Tibial nerve (tissue), 4 donors: ENCODE data around the gene PDGFRA. TPM values are rescaled to one million over a fixed set of nuclear protein-coding genes. Genes with fewer than 3 reads are reported as not detected.

Experiments used
- DNase-seq, 2 donors: peaks; one replicate each; pipeline ENCODE4 v3.0.0-alpha.2; 2019; ENCODE audit warnings: low spot score in 2 of 2
- H3K27ac ChIP-seq, 4 donors: fragments of 200-600 bp; sonication (generic) in 3 of 4; one replicate each; pipeline ENCODE4 v1.5.1; 2017 to 2019; ENCODE audit warnings: mild to moderate bottlenecking in 1 of 4
- H3K27me3 ChIP-seq, 2 donors: fragments of 200-600 bp; sonication (generic) in 1 of 2; one replicate each; pipeline versions ENCODE4 v1.5.1 to v1.6.0; 2017 to 2019
- H3K36me3 ChIP-seq, 3 donors: fragments of 200-600 bp; sonication (generic); one replicate each; pipeline ENCODE4 v1.5.1; 2018 to 2019
- H3K4me1 ChIP-seq, 4 donors: fragments of 200-600 bp; sonication (generic) in 3 of 4; one replicate each; pipeline ENCODE4 v1.5.1; 2017 to 2019
- H3K4me3 ChIP-seq, 4 donors: fragments of 200-600 bp; sonication (generic) in 3 of 4; one replicate each; pipeline ENCODE4 v1.5.1; 2017 to 2019; ENCODE audit warnings: mild to moderate bottlenecking in 1 of 4, moderate library complexity in 1 of 4
- H3K9me3 ChIP-seq, 4 donors: fragments of 200-600 bp; sonication (generic) in 3 of 4; one replicate each; pipeline ENCODE4 v1.5.1; 2017 to 2019
- EP300 ChIP-seq, 2 donors: sonication (generic); formaldehyde crosslinking; IDR thresholded peaks; one replicate each; pipeline ENCODE4 v1.6.1; 2017; ENCODE audit warnings: antibody characterized with exemption in 2 of 2, mild to moderate bottlenecking in 1 of 2
- POLR2A ChIP-seq, 2 donors: fragments of 450-650 bp; IDR thresholded peaks; one replicate each; pipeline ENCODE4 v1.6.1; 2017; ENCODE audit warnings: antibody characterized with exemption in 2 of 2, mild to moderate bottlenecking in 2 of 2, moderate library complexity in 2 of 2
- WGBS, 2 donors: methylation state at CpG; one replicate each; pipeline ENCODE4 v1.1.5; 2018; 5-methylcytosine and 5-hydroxymethylcytosine counted together
- total RNA-seq, 4 donors: library from RNA; depleted of rRNA; stranded (reverse); fragments of >200 nt; gene quantifications; one replicate each; pipeline ENCODE4 v1.1.0, GENCODE V29; 2016
- TF ChIP-seq, protein P1 (sequence below), 5 experiments: fragments of 200-600 bp in 3 of 5; fragments of 450-650 bp in 2 of 5; sonication (generic) in 3 of 5; IDR thresholded peaks; one replicate each; pipeline ENCODE4 v1.5.1; 2016 to 2019; ENCODE audit warnings: antibody characterized with exemption in 5 of 5, mild to moderate bottlenecking in 3 of 5, moderate library complexity in 2 of 5

The PDGFRA gene
- total RNA-seq = 100 to 1,000 TPM in 1 of 4 donors, 10 to 100 TPM in 3; 80.4 to 103 (median 89.4) TPM

DNA sequence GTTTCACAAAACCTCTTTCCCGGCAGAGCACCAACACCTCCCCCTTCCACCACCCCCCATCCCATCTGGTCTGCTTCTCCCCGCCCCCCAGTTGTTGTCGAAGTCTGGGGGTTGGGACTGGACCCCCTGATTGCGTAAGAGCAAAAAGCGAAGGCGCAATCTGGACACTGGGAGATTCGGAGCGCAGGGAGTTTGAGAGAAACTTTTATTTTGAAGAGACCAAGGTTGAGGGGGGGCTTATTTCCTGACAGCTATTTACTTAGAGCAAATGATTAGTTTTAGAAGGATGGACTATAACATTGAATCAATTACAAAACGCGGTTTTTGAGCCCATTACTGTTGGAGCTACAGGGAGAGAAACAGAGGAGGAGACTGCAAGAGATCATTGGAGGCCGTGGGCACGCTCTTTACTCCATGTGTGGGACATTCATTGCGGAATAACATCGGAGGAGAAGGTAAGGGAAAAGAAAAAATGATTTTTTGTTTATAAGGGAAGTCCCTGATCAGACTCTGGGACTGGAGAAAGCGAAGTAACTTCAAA lies at the start of gene PDGFRA:
Gene PDGFRA, plus strand, starts transcription at position 333 of the 541 bp plus-strand sequence. CDS start 29,476 bp downstream, outside the sequence.
- TF ChIP-seq, protein P1, sequence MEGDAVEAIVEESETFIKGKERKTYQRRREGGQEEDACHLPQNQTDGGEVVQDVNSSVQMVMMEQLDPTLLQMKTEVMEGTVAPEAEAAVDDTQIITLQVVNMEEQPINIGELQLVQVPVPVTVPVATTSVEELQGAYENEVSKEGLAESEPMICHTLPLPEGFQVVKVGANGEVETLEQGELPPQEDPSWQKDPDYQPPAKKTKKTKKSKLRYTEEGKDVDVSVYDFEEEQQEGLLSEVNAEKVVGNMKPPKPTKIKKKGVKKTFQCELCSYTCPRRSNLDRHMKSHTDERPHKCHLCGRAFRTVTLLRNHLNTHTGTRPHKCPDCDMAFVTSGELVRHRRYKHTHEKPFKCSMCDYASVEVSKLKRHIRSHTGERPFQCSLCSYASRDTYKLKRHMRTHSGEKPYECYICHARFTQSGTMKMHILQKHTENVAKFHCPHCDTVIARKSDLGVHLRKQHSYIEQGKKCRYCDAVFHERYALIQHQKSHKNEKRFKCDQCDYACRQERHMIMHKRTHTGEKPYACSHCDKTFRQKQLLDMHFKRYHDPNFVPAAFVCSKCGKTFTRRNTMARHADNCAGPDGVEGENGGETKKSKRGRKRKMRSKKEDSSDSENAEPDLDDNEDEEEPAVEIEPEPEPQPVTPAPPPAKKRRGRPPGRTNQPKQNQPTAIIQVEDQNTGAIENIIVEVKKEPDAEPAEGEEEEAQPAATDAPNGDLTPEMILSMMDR (IDR thresholded peaks at IDR 0.05) = no peak
- TF ChIP-seq EP300 (IDR thresholded peaks at IDR 0.05) = peak in 1 of 2 donors; percentile 65
- no peaks in the 10 kb centered on the region for H3K9me3 ChIP-seq
- peak; percentile 70 to 85 for DNase-seq
- H3K4me3 ChIP-seq = peak within 1 kb of the TSS; percentile 24 to 69 (median 55)
- no peaks in the 10 kb centered on the region for H3K36me3 ChIP-seq
- peaks cover 0 to 82% (median 37%) of the 10 kb centered on the region in 4 donors for H3K4me1 ChIP-seq
- peaks cover 3 to 91% of the 10 kb centered on the region in 2 donors for H3K27me3 ChIP-seq
- peak within 1 kb of the TSS in 3 of 4 donors; percentile 64 to 81 (median 64) for H3K27ac ChIP-seq
- WGBS, 2 donors = 7 to 10% methylated on average over 15 of the region's 15 CpGs

DNA sequence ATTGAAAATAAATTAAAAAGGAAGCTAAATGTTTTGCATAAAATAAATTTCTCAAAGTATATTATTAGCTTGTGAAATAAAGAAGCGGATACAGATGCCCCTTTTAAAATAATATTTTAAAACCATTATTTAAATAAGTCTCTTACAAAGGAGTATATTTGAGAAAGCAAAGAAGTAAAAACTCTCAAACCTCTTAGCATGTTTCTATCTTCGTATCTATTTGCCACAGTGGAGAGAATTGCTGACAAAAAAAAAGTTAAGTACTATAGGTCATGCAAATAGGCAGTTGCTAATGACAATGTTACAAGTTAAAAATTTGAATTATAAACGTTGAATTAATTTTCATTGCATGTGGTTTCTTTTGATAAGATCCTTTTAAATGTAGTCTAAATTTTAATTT lies 44.5 kb upstream of the PDGFRA start:
- WGBS, 2 donors = 57 to 63% methylated on average over 3 of the region's 3 CpGs
- Histone ChIP-seq H3K9me3 (no peaks in the 10 kb centered on the region), H3K4me1 (no peaks in the 10 kb centered on the region), H3K27me3 (no peaks in the 10 kb centered on the region), H3K36me3 (no peaks in the 10 kb centered on the region), H3K4me3 (no peak overlapping the region), H3K27ac (no peak overlapping the region)
- no peak for TF ChIP-seq EP300 (IDR thresholded peaks at IDR 0.05)
- TF ChIP-seq, protein P1 (IDR thresholded peaks at IDR 0.05) = no peak
- TF ChIP-seq POLR2A (IDR thresholded peaks at IDR 0.05) = no peak
- no peak for DNase-seq

DNA sequence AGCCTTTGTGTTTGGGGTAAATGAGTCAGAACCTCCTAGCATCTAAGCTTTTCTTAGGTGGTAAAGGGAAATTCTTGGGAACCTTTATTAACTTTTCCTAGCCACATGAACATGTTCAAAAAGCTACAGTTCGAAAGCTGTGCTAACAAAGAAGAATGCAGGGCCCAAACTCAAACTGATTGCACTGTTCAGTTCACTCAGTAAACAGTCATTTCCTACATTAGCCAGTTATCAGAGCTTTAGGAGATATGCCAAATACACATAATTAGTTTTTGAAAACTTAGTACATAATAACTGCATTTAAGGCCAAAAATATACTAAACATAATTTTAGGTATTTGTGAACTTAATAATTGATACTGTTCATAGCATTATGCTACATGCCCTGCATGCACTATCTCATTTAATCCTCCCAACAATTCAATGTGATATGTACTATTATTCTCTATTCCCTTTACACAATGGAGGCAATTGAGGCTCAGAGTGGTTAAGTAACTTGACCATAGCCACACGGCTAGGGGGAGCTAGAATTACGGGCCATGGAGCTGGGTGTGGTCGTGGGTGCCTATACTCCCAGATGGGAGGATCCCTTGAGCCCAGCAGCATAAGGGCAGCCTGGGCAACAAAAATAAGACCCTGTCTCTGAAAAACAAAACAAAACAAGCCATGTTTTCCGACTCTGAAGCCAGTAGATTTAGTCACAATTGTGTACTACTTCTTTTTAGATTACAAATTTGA lies 43.9 kb upstream of the PDGFRA start:
- H3K27me3 ChIP-seq = no peaks in the 10 kb centered on the region
- no peaks in the 10 kb centered on the region for H3K4me1 ChIP-seq
- H3K27ac ChIP-seq = no peak overlapping the region
- H3K36me3 ChIP-seq = no peaks in the 10 kb centered on the region
- no peak overlapping the region for H3K4me3 ChIP-seq
- WGBS, 2 donors = 60 to 72% methylated on average over 5 of the region's 5 CpGs
- TF ChIP-seq EP300 (IDR thresholded peaks at IDR 0.05) (no peak), POLR2A (IDR thresholded peaks at IDR 0.05) (no peak)
- TF ChIP-seq, protein P1 (IDR thresholded peaks at IDR 0.05) = no peak
- no peak for DNase-seq
- no peaks in the 10 kb centered on the region for H3K9me3 ChIP-seq

DNA sequence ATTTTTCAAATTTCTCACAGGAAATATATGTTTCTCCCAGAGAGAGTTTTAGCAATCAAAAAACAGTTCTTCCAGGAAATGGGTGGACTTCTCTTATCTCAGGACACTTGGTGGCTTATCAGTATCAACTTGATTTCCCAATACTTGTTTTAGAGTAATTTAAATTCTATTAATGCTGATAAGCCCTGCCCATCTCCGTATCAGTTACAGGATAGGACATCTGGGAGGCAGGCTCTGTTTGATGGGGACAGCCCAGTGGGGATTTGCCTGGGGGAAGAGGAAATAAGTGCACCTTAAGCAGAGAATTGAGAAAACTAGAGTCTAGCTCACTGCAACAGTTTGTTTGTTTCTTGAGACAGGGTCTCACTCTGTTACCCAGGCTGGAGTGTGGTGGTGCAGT lies 43.2 kb upstream of the PDGFRA start:
- TF ChIP-seq EP300 (IDR thresholded peaks at IDR 0.05) (no peak), POLR2A (IDR thresholded peaks at IDR 0.05) (no peak)
- TF ChIP-seq, protein P1 (IDR thresholded peaks at IDR 0.05) = no peak
- Histone ChIP-seq H3K27me3 (no peaks in the 10 kb centered on the region), H3K4me1 (no peaks in the 10 kb centered on the region), H3K4me3 (no peak overlapping the region), H3K9me3 (no peaks in the 10 kb centered on the region), H3K27ac (no peak overlapping the region), H3K36me3 (no peaks in the 10 kb centered on the region)
- WGBS, 2 donors = 38 to 57% methylated on average over 1 of the region's 1 CpG
- DNase-seq = no peak

DNA sequence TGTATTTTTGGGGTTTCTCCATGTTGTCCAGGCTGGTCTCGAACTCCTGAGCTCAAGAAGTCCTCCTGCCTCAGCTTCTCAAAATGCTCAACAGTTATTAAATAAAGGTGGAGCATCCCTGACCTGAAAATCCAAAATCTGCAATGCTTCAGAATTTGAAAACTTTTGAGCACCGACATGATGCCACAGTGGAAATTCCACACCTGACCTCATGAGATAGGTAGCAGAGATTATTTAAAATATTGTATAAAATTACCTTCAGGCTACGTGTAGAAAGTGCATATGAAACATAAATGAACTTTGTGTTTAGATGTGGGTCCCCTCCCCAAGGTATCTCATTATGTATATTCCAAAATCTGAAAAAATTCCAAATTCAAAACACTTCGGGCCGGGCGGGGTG lies 42.7 kb upstream of the PDGFRA start:
- 91 to 92% methylated on average over 6 of the region's 6 CpGs for WGBS, 2 donors
- TF ChIP-seq EP300 (IDR thresholded peaks at IDR 0.05) (no peak), POLR2A (IDR thresholded peaks at IDR 0.05) (no peak)
- TF ChIP-seq, protein P1 (IDR thresholded peaks at IDR 0.05) = no peak
- H3K36me3 ChIP-seq = no peaks in the 10 kb centered on the region
- no peaks in the 10 kb centered on the region for H3K4me1 ChIP-seq
- no peak overlapping the region for H3K27ac ChIP-seq
- H3K4me3 ChIP-seq = no peak overlapping the region
- no peaks in the 10 kb centered on the region for H3K27me3 ChIP-seq
- H3K9me3 ChIP-seq = no peaks in the 10 kb centered on the region
- no peak for DNase-seq
